K562 (cell line): Measurements from ENCODE around the gene NCAM2. TPM values are rescaled to one million over a fixed set of nuclear protein-coding genes. Genes with fewer than 3 reads are reported as not detected.
A peak's percentile ranks its signal among the peaks of the same experiment; 100 is the strongest.

Experiments
- ATAC-seq: fragments of 200-7000 bp; cut with Tn5 transposase; 3 replicates; pipeline ENCODE4 v1.9.1; 2020; ENCODE audit warnings: moderate library complexity
- BruUV-seq: library from RNA; stranded (reverse); fragments of 400-500 nt; replicated peaks from 2 replicates; lab custom pipeline; 2021; lab: Mats Ljungman, UMichigan
- CTCF ChIA-PET: fragments of 300-600 bp; formaldehyde crosslinking; extraction: SDS; loops from one replicate; lab custom pipeline; 2021; ENCODE audit warnings: low intra/inter-chr PET ratio; lab: Yijun Ruan, JAX
- POLR2A ChIA-PET: fragments of 300-600, 350-650 bp; sonication (Branson Sonifier 250); formaldehyde crosslinking; extraction: SDS; loops from one replicate; lab custom pipeline; 2021; ENCODE audit warnings: antibody characterized with exemption, inconsistent platforms; lab: Yijun Ruan, JAX
- DNase-seq, 4 experiments: peaks; one replicate each; pipeline versions ENCODE4 v3.0.0 to v3.0.0-alpha.2; 2011 to 2018; ENCODE audit warnings: low spot score in 3 of 4, mixed read lengths in 3 of 4; ENCODE audit errors: extremely low read depth in 1 of 4
- FAIRE-seq: peaks from 2 replicates; lab custom pipeline; 2011; peaks lifted over from hg19 to GRCh38; lab: Jason Lieb, UNC
- H2AFZ ChIP-seq: 2 replicates; pipeline ENCODE4 v1.6.0; 2011; ENCODE audit warnings: low read depth, low read length, control low read depth, inconsistent platforms
- H3K27ac ChIP-seq: fragments of 200-600 bp; 3 replicates; pipeline ENCODE4 v1.8.0; 2011; ENCODE audit warnings: low read depth, mild to moderate bottlenecking, control low read depth, inconsistent platforms, low read length, moderate library complexity, mixed read lengths; ENCODE audit errors: extremely low read depth
- H3K27me3 ChIP-seq, 2 experiments: fragments of 300-600 bp in 1 of 2; 2 replicates in 1 of 2; 3 replicates in 1 of 2; pipeline versions ENCODE4 v1.6.0 to v1.8.0; 2011; ENCODE audit warnings: inconsistent platforms in 2 of 2, low read length in 2 of 2, mild to moderate bottlenecking in 1 of 2, mixed read lengths in 1 of 2, moderate library complexity in 1 of 2; ENCODE audit not compliant: control insufficient read depth in 2 of 2, insufficient read depth in 2 of 2
- H3K36me3 ChIP-seq: fragments of 300-600 bp; 3 replicates; pipeline ENCODE4 v1.8.0; 2011; ENCODE audit warnings: mild to moderate bottlenecking, low read length, inconsistent platforms; ENCODE audit not compliant: control insufficient read depth, insufficient read depth
- H3K4me1 ChIP-seq, 2 experiments: fragments of 200-600 bp in 1 of 2; replicated peaks in 1 of 2; 2 replicates in 1 of 2; 3 replicates in 1 of 2; pipeline versions ENCODE4 v1.5.1 to v1.8.0; 2011; ENCODE audit warnings: inconsistent platforms in 2 of 2, low read length in 2 of 2, mild to moderate bottlenecking in 1 of 2, mixed read lengths in 1 of 2, moderate library complexity in 1 of 2; ENCODE audit not compliant: control insufficient read depth in 2 of 2, insufficient read depth in 2 of 2
- H3K4me2 ChIP-seq: 2 replicates; pipeline ENCODE4 v1.6.1; 2011; ENCODE audit warnings: low read length, control low read depth, inconsistent platforms, mixed read lengths; ENCODE audit not compliant: insufficient read depth
- H3K4me3 ChIP-seq: fragments of 200-600 bp; sonication (generic), shearing (Covaris generic); 2 replicates; pipeline ENCODE4 v1.5.1; 2016; ENCODE audit warnings: control low read depth, inconsistent platforms
- H3K79me2 ChIP-seq: fragments of 200-600 bp; 3 replicates; pipeline ENCODE4 v1.8.0; 2011; ENCODE audit warnings: low read length, inconsistent platforms; ENCODE audit not compliant: control insufficient read depth, insufficient read depth
- H3K9ac ChIP-seq, 2 experiments: 2 replicates each; pipeline versions ENCODE4 v1.6.0 to v1.6.1; 2011; ENCODE audit warnings: low read depth in 2 of 2, low read length in 2 of 2, control low read depth in 1 of 2, inconsistent platforms in 1 of 2, mild to moderate bottlenecking in 1 of 2, mixed read lengths in 1 of 2; ENCODE audit not compliant: insufficient read depth in 1 of 2
- H3K9me1 ChIP-seq: one replicate; pipeline ENCODE4 v1.6.0; 2011; ENCODE audit warnings: inconsistent platforms, mild to moderate bottlenecking, low read length, moderate library complexity; ENCODE audit not compliant: control insufficient read depth, insufficient read depth
- H3K9me3 ChIP-seq: replicated peaks from 2 replicates; pipeline ENCODE4 v1.5.1; 2011; ENCODE audit warnings: low read depth, low read length, inconsistent platforms; ENCODE audit not compliant: control insufficient read depth, insufficient read depth
- H4K20me1 ChIP-seq: replicated peaks from 2 replicates; pipeline ENCODE4 v1.6.1; 2011; ENCODE audit warnings: low read length, inconsistent platforms, mixed read lengths; ENCODE audit not compliant: control insufficient read depth, insufficient read depth
- BACH1 ChIP-seq: fragments of 200-800 bp; sonication (Bioruptor generic); IDR thresholded peaks from 2 replicates; pipeline ENCODE4 v1.6.1; 2016; ENCODE audit warnings: missing genetic modification characterization, missing compliant biosample characterization
- FOXM1 ChIP-seq, 2 experiments: fragments of 450-650 bp in 1 of 2; sonication (generic) in 1 of 2; formaldehyde crosslinking in 1 of 2; IDR thresholded peaks; 2 replicates each; pipeline versions ENCODE4 v1.6.1 to v1.9.0; 2017 to 2022; ENCODE audit warnings: low read depth in 2 of 2, mild to moderate bottlenecking in 2 of 2, missing genetic modification reagents in 1 of 2, moderate library complexity in 1 of 2
- KHSRP ChIP-seq: fragments of 450-650 bp; IDR thresholded peaks from 2 replicates; pipeline ENCODE4 v1.6.1; 2017
- NFE2L1 ChIP-seq: fragments of 450-650 bp; IDR thresholded peaks from 2 replicates; pipeline ENCODE4 v1.6.1; 2016; ENCODE audit warnings: missing genetic modification characterization, low read depth, mild to moderate bottlenecking, missing compliant biosample characterization, moderate library complexity, borderline replicate concordance
- NFIC ChIP-seq: fragments of 450-650 bp; IDR thresholded peaks from 2 replicates; pipeline ENCODE4 v1.6.1; 2017; ENCODE audit warnings: mild to moderate bottlenecking, inconsistent platforms
- PHF8 ChIP-seq: fragments of 200-600 bp; sonication (generic); IDR thresholded peaks from 2 replicates; pipeline ENCODE4 v1.6.1; 2012; ENCODE audit warnings: mixed run types, mild to moderate bottlenecking, inconsistent platforms, low read length, moderate library complexity, borderline replicate concordance
- PKNOX1 ChIP-seq: fragments of 450-650 bp; IDR thresholded peaks from 2 replicates; pipeline ENCODE4 v1.6.1; 2016
- PRMT5 ChIP-seq: sonication (generic); formaldehyde crosslinking; IDR thresholded peaks from 2 replicates; pipeline ENCODE4 v1.5.0; 2020; ENCODE audit warnings: missing genetic modification reagents
- USF2 ChIP-seq: sonication (generic); formaldehyde crosslinking; IDR thresholded peaks from 2 replicates; pipeline ENCODE4 v1.5.0; 2020; ENCODE audit warnings: missing genetic modification reagents
- ZZZ3 ChIP-seq: fragments of 450-650 bp; IDR thresholded peaks from 2 replicates; pipeline ENCODE4 v1.6.1; 2016; ENCODE audit warnings: antibody characterized with exemption, mild to moderate bottlenecking, moderate library complexity
- WGBS: fragments of 100-300 bp; shearing (Covaris generic); methylation state at CpG from one replicate; pipeline ENCODE4 v1.1.6; 2016; ENCODE audit warnings: low coverage, mixed read lengths; ENCODE audit not compliant: insufficient coverage; ENCODE audit errors: missing lambda C conversion rate; 5-methylcytosine and 5-hydroxymethylcytosine counted together
- in situ Hi-C: fragments of 300-500 bp; cut with MboI; formaldehyde crosslinking; loops from 4 replicates; pipeline ENCODE4 v1.15.0; 2018; ENCODE audit warnings: inconsistent platforms, mixed read lengths
- intact Hi-C: fragments of 100-400 bp; cut with micrococcal nuclease; formaldehyde crosslinking; loops from 2 replicates; pipeline ENCODE4 v1.14.2; 2022
- polyA plus RNA-seq, 8 experiments: library from polyadenylated mRNA; depleted of rRNA in 4 of 8; stranded (reverse) in 5 of 8; unstranded in 3 of 8; fragments of >200 nt; fragmentation: Nextera tagmentation in 2 of 8; fragmentation: Illumina TruSeq in 1 of 8; extraction: Ambion mirVana in 2 of 8; extraction: Trizol in 1 of 8; gene quantifications; 2 replicates each; pipeline versions ENCODE4 v1.2.1 to v1.2.3, GENCODE V29; 2011 to 2014; ENCODE audit warnings: inconsistent platforms in 1 of 8, missing spikeins in 1 of 8
- total RNA-seq, 7 experiments: library from RNA; depleted of rRNA in 6 of 7; stranded (reverse); fragments of >200 nt in 6 of 7; fragmentation: Illumina TruSeq in 2 of 7; extraction: Trizol in 2 of 7; gene quantifications; 2 replicates each; pipeline versions ENCODE4 v1.2.1 to v1.2.3, GENCODE V29; 2011 to 2021; ENCODE audit warnings: low replicate concordance in 1 of 7

Gene NCAM2
- total and polyA plus RNA-seq, 9 of the 15 experiments (the other 6 are each of a cell fraction or from before 2014, with no cell fraction given) = 14.0 to 58.2 (median 27.8) TPM

DNA sequence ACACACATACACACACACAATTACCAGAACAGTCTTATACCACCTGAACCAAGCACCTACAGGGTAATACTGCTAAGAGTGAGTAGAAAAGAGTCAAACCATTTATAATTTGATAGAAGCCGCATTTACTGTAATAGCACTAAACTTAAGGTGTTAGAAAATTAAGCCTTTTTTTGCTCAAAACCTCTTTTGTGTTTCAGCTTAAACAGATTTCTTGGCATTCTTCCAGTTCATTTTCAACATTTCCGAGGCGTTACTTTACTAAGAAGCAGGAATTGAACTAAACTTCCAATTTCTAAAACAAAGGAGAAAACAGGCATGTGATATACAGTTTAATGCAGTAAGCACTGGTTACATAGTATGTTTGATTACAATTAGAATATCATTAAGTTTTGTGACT is 387.2 kb downstream of the NCAM2 start:
- Histone ChIP-seq H3K27ac (no peak overlapping the region), H3K9me3 (no peaks in the 10 kb centered on the region), H3K9ac (no peak overlapping the region), H3K4me1 (no peaks in the 10 kb centered on the region), H3K4me3 (no peak overlapping the region), H3K9me1 (no peaks in the 10 kb centered on the region), H2AFZ (no peak overlapping the region), H3K4me2 (no peak overlapping the region), H3K36me3 (peaks cover 14% of the 10 kb centered on the region; the same call in 2 of the 3 replicates), H3K79me2 (no peaks in the 10 kb centered on the region), H4K20me1 (no peaks in the 10 kb centered on the region), H3K27me3 (no peaks in the 10 kb centered on the region)
- BruUV-seq = no TSS peak
- ChIA-PET CTCF (no interaction called here), POLR2A (interaction anchor here (0.7 kb wide), 1 partner anchor 14 kb away, joined by 3 read pairs; no protein-coding TSS in a partner anchor)
- ATAC-seq (no peak), FAIRE-seq (peak; percentile 52), DNase-seq (no peak)
- no peak for TF ChIP-seq FOXM1 (IDR thresholded peaks at IDR 0.05; ENCODE audit: low read depth)
- no peak for TF ChIP-seq FOXM1 (CRISPR knock-in tag; IDR thresholded peaks at IDR 0.05; ENCODE audit: low read depth)
- peak; percentile 51; the same call in 1 of the 2 replicates for TF ChIP-seq NFIC
- in situ Hi-C loops (no loop called here), intact Hi-C loops (no loop called here)
- 86% methylated on average over 3 of the region's 3 CpGs for WGBS

DNA sequence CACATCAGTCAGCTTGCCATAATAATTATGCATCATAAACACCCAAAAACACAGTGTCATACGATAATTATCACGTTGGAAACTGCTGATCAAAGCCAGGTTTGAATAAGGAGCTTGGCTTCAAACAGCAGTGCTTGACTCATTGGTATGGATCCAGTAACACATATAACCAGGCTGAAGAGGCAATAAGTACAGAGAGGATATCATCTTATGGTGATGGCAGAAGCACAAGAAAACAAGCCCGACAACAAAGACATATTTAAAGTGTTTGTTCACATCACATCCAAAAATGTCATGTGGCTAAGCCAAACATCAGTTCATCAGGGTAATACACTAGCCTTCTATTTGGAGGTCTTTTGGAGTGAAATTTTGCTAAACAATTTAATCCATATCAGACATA is 389.7 kb downstream of the NCAM2 start:
- FAIRE-seq (no peak), DNase-seq (no peak), ATAC-seq (no peak)
- no peak overlapping the region for H3K4me3 ChIP-seq
- H3K27ac ChIP-seq = no peak overlapping the region
- intact Hi-C loops = no loop called here
- peaks cover 13% of the 10 kb centered on the region; the same call in 2 of the 3 replicates for H3K36me3 ChIP-seq
- no peaks in the 10 kb centered on the region for H3K9me3 ChIP-seq
- WGBS = 64% methylated on average over 3 of the region's 3 CpGs
- no peak overlapping the region for H3K9ac ChIP-seq
- H3K27me3 ChIP-seq = no peaks in the 10 kb centered on the region
- H3K4me1 ChIP-seq = no peaks in the 10 kb centered on the region
- H2AFZ ChIP-seq = no peak overlapping the region
- BruUV-seq = no TSS peak
- in situ Hi-C loops = no loop called here
- H3K79me2 ChIP-seq = no peaks in the 10 kb centered on the region
- ChIA-PET CTCF (no interaction called here), POLR2A (no interaction called here)
- no peaks in the 10 kb centered on the region for H3K9me1 ChIP-seq
- H4K20me1 ChIP-seq = no peaks in the 10 kb centered on the region
- H3K4me2 ChIP-seq = no peak overlapping the region
- TF ChIP-seq NFE2L1 (tag) = no peak
- no peak for TF ChIP-seq KHSRP
- TF ChIP-seq PHF8 = no peak
- TF ChIP-seq PKNOX1 = no peak
- TF ChIP-seq USF2 (CRISPR knock-in tag) = no peak
- no peak for TF ChIP-seq BACH1 (tag)
- no peak for TF ChIP-seq PRMT5 (CRISPR knock-in tag)
- TF ChIP-seq ZZZ3 = no peak
